Suppressor macrophage (primary cell): Measurements from ENCODE around the gene PMEPA1.

Experiments
- DNase-seq, 4 experiments: peaks; one replicate each; pipeline ENCODE4 v3.0.0-alpha.2; 2020 to 2022

Gene PMEPA1

GRCh38 chr20:57736738-57737347 lies 27.0 kb upstream of the PMEPA1 start:
- DNase-seq = no peak

GRCh38 chr20:57735831-57736737 lies 26.3 kb upstream of the PMEPA1 start:
- no peak for DNase-seq

GRCh38 chr20:57734754-57735153 lies 24.9 kb upstream of the PMEPA1 start:
- DNase-seq = no peak

- no peak for DNase-seq
These were observed 22.4 kb upstream of the PMEPA1 start for GRCh38 chr20:57732226-57732625.

GRCh38 chr20:57728762-57729161 lies 18.9 kb upstream of the PMEPA1 start:
- no peak for DNase-seq

GRCh38 chr20:57727863-57728262 lies 18.0 kb upstream of the PMEPA1 start:
- no peak for DNase-seq

- no peak for DNase-seq
These were observed 15.8 kb upstream of the PMEPA1 start for GRCh38 chr20:57725636-57726035.

- no peak for DNase-seq
These were observed 15.0 kb upstream of the PMEPA1 start for GRCh38 chr20:57724610-57725405.

- DNase-seq = no peak
These were observed 14.0 kb upstream of the PMEPA1 start for GRCh38 chr20:57723816-57724215.

- DNase-seq = no peak
These were observed 10.1 kb upstream of the PMEPA1 start for GRCh38 chr20:57719951-57720350.

GRCh38 chr20:57718490-57719009 lies 8.7 kb upstream of the PMEPA1 start:
- peak; percentile 95 to 98 (median 98) for DNase-seq

GRCh38 chr20:57717797-57718196 lies 8.0 kb upstream of the PMEPA1 start:
- no peak for DNase-seq

GRCh38 chr20:57716901-57717300 lies 7.1 kb upstream of the PMEPA1 start:
- DNase-seq = peak in 2 of 4 experiments; percentile 23 to 31

GRCh38 chr20:57716202-57716601 lies 6.4 kb upstream of the PMEPA1 start:
- no peak for DNase-seq

- no peak for DNase-seq
These were observed 5.6 kb upstream of the PMEPA1 start for GRCh38 chr20:57715268-57715904.

GRCh38 chr20:57714409-57715267 lies 4.8 kb upstream of the PMEPA1 start:
- no peak for DNase-seq

- no peak for DNase-seq
These were observed 4.1 kb upstream of the PMEPA1 start for GRCh38 chr20:57713951-57714350.

GRCh38 chr20:57713505-57713903 lies 3.7 kb upstream of the PMEPA1 start:
- DNase-seq = peak; percentile 46 to 82 (median 73)

GRCh38 chr20:57712851-57713504 lies 3.2 kb upstream of the PMEPA1 start:
- DNase-seq = no peak

GRCh38 chr20:57712341-57712740 lies 2.5 kb upstream of the PMEPA1 start:
- no peak for DNase-seq

GRCh38 chr20:57711826-57712225 lies 2.0 kb upstream of the PMEPA1 start:
- DNase-seq = no peak
